MG63 (cell line): ENCODE data around the gene HES7. TPM values are rescaled to one million over a fixed set of nuclear protein-coding genes. Genes with fewer than 3 reads are reported as not detected.

ENCODE experiments used
- DNase-seq: peaks from one replicate; pipeline ENCODE4 v3.0.0-alpha.2; 2020
- H3K27me3 ChIP-seq: fragments of 250-450 bp; sonication (Bioruptor Pico); 2 replicates; pipeline ENCODE4 v1.5.1; 2020; ENCODE audit warnings: mild to moderate bottlenecking, moderate library complexity
- H3K36me3 ChIP-seq: fragments of 250-450 bp; sonication (Bioruptor Pico); 2 replicates; pipeline ENCODE4 v1.5.1; 2020; ENCODE audit warnings: mild to moderate bottlenecking, moderate library complexity
- H3K4me3 ChIP-seq: fragments of 250-450 bp; sonication (Bioruptor Pico); 2 replicates; pipeline ENCODE4 v1.5.1; 2020; ENCODE audit warnings: mild to moderate bottlenecking, moderate library complexity
- H3K9me3 ChIP-seq: fragments of 250-450 bp; sonication (Bioruptor Pico); 2 replicates; pipeline ENCODE4 v1.5.1; 2020; ENCODE audit warnings: mild to moderate bottlenecking, moderate library complexity
- total RNA-seq: library from RNA; depleted of rRNA; stranded (reverse); fragments of >200 nt; shearing (Covaris generic); gene quantifications from 2 replicates; pipeline ENCODE4 v1.2.3, GENCODE V29; 2014; ENCODE audit warnings: low replicate concordance; rRNA removed

The HES7 gene
- total RNA-seq, 1 experiment from 2014 or later = not detected

GRCh38 chr17:8076502-8077266 lies 47.2 kb downstream of the HES7 start:
- Histone ChIP-seq H3K9me3 (no peaks in the 10 kb centered on the region), H3K27me3 (peaks cover 30% of the 10 kb centered on the region), H3K4me3 (no peak overlapping the region), H3K36me3 (no peaks in the 10 kb centered on the region)
- DNase-seq = no peak

DNA sequence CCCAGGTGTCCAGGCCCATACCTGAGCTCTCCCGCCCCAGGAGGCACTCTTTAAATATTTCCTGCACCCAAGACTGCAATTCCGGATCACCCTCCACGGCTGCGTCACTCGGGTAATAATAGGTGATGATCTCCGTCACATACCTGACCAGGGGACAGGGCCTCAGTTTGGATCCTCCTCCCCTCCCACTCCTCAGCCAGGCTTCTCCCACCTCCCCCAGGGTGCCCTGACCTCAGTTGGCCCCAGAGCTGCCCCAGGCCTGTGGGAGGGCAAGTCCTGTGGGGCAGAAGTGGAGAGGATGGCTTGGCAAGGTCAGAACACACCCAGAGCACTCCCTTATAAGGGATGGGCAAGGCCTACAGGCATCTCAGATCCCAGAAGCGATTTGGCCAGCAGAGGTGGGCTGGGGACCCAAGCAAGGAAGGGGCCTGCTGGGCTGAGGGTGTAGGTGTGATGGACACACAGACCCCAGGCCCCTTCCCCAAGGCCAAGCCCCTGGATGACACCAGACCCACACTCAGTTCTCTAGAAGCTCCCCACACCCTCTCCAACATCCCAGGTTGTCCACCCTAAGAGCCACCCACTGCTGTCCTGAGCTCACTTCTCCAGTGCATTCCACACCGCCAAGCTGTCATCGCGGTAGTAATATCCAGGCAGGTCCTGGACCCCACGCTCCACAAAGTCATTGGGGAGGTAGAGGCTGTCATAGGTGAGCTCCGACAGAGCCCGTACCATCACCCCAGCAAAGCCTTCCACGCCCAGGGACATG lies 48.1 kb downstream of the HES7 start:
- no peak overlapping the region for H3K4me3 ChIP-seq
- no peak for DNase-seq
- no peaks in the 10 kb centered on the region for H3K9me3 ChIP-seq
- no peaks in the 10 kb centered on the region for H3K36me3 ChIP-seq
- H3K27me3 ChIP-seq = peaks cover 30% of the 10 kb centered on the region

- H3K9me3 ChIP-seq = no peaks in the 10 kb centered on the region
- DNase-seq = no peak
- H3K36me3 ChIP-seq = no peaks in the 10 kb centered on the region
- peaks cover 30% of the 10 kb centered on the region for H3K27me3 ChIP-seq
- no peak overlapping the region for H3K4me3 ChIP-seq
Observed at GRCh38 chr17:8075081-8075480, 48.8 kb downstream of the HES7 start.

DNA sequence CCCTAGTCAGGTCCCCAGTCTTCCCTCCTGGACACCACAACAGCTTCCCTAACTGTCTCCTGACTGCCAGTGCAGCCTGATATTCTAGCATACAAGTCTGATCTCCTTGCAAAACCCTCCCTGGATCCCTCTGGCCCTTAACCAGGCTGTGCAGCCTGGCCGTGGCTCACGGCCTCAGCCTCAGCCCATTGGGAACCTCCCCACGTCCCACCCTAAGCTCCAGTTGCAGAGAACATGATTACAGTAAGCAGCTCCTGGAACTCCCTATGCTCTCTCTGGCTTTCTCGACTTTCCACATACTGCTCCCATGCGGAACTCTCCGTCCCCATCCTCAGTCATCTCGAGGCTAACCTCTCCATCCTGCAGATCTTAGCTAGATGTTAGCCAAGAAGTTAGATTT lies 49.4 kb downstream of the HES7 start:
- Histone ChIP-seq H3K27me3 (peaks cover 30% of the 10 kb centered on the region), H3K36me3 (no peaks in the 10 kb centered on the region), H3K4me3 (no peak overlapping the region), H3K9me3 (no peaks in the 10 kb centered on the region)
- DNase-seq = no peak

DNA sequence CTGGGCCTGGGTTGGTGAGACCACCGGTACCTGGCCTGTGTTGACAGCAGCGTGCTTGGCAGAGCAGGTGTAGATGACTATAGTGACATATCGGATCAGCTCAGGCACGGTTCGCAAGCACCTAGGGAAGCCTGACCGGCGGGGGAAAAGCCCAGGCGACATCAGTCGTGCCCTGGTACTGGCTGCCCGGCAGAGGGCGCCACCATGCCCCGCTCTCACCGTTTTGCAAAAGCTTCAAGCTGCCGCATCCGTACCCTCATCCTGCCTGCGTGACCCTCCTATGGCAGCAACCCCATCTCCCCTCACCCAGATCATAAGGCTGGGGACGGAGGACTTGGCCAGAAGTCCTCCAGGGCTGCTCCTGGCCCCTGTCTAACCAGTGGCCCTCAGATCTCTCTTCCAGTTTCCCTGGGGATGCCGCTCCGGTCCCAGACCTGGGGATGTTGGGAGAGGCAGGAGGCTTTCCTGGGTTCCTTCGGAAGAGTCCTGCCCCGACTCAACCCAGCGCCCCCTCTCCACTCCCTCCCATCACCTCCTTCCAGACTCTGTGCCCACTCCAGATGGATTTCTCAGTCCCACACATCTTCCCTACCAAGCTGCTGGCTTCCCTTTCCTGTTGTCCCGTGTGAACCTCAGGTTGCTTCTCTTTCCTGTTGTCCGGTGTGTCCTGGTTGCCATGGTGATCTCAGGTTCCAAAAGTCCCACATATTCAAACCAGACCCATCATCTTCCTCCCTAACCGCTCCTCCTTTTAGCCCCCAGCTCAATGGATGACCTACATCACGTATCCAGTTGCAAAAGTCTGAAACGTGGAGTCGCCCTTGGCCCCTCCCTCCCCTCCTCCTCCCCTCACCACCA lies 50.0 kb downstream of the HES7 start:
- H3K36me3 ChIP-seq = no peaks in the 10 kb centered on the region
- H3K4me3 ChIP-seq = no peak overlapping the region
- DNase-seq = peak; percentile 65
- H3K27me3 ChIP-seq = peaks cover 30% of the 10 kb centered on the region
- H3K9me3 ChIP-seq = no peaks in the 10 kb centered on the region

- Histone ChIP-seq H3K4me3 (no peak overlapping the region), H3K9me3 (no peaks in the 10 kb centered on the region), H3K27me3 (peaks cover 30% of the 10 kb centered on the region), H3K36me3 (no peaks in the 10 kb centered on the region)
- DNase-seq = no peak
Observed at GRCh38 chr17:8072729-8073461, 51.0 kb downstream of the HES7 start.

DNA sequence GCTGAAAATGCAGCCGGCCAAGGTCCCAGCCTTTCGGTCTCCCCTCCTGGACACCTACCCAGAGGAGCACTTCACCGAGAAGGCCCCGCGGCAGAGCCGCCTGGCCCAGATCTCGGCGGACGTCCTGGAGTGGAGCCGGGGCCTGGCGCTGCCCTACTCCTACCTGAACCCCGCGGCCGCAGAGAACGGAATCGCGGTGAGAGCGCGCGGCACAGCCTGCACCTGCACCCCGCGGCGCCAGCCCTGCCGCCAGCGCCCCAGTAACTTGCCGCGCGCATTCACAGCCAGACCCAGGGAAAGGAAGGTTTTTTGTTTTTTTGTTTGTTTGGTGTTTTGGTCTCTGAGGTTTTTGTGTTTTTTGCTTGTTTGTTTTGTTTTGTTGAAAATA lies 51.6 kb downstream of the HES7 start:
- no peak for DNase-seq
- H3K27me3 ChIP-seq = peaks cover 30% of the 10 kb centered on the region

DNA sequence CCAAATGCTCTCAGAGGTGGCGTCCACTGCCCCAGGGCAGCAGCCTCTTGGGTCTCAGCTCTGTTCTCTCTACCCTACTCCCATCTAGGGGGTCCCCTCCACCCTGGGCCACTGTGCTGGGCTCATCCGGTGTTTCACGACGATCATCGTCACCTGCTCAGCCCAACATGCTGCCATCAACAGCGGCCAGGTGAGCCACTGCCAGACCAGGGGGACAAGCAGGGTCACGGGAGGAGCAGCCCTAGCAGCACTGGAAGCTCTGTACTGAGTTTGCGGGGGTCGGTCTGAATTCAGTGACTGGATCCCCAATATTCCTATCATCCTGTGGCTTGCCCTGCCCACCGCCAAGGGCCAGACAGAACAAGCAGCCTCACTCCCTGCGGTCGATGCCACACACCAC lies 52.4 kb downstream of the HES7 start:
- Histone ChIP-seq H3K9me3 (no peaks in the 10 kb centered on the region), H3K27me3 (peaks cover 30% of the 10 kb centered on the region), H3K36me3 (no peaks in the 10 kb centered on the region), H3K4me3 (no peak overlapping the region)
- DNase-seq = no peak

More for the DNA sequence above, 51.6 kb downstream of the HES7 start:
- no peaks in the 10 kb centered on the region for H3K9me3 ChIP-seq
- H3K36me3 ChIP-seq = no peaks in the 10 kb centered on the region
- H3K4me3 ChIP-seq = no peak overlapping the region

Other genes starting within 250 kb of the HES7 start
- gene CHD3, start 235.3 kb downstream of the HES7 start, total RNA-seq = 49.6 and 51.1 TPM in 2 replicates
- 0.15 and 1.6 TPM in 2 replicates for gene RNF227, start 207.8 kb downstream of the HES7 start, total RNA-seq
- gene KCNAB3, start 194.2 kb downstream of the HES7 start, total RNA-seq = not detected in 2 replicates
- gene TRAPPC1, start 192.2 kb downstream of the HES7 start, total RNA-seq = 3.8 and 4.5 TPM in 2 replicates
- gene CNTROB, start 191.9 kb downstream of the HES7 start, total RNA-seq = 29.5 and 39.9 TPM in 2 replicates
- gene GUCY2D, start 121.5 kb downstream of the HES7 start, total RNA-seq = 0.23 TPM in 1 of 2 replicates, not detected in the other
- not detected in 2 replicates for gene ALOX15B, start 85.0 kb downstream of the HES7 start, total RNA-seq
- not detected in 2 replicates for gene ALOX12B, start 36.4 kb downstream of the HES7 start, total RNA-seq
- not detected in 2 replicates for gene ALOXE3, start 5.6 kb downstream of the HES7 start, total RNA-seq
- 1.3 and 7.9 TPM in 2 replicates for gene PER1, start 28.3 kb upstream of the HES7 start, total RNA-seq
- gene VAMP2, start 38.8 kb upstream of the HES7 start, total RNA-seq = 0.59 and 3.2 TPM in 2 replicates
- gene TMEM107, start 52.3 kb upstream of the HES7 start, total RNA-seq = 17.6 and 25.6 TPM in 2 replicates
- 8.6 and 17.3 TPM in 2 replicates for gene BORCS6, start 66.1 kb upstream of the HES7 start, total RNA-seq
- gene AURKB, start 86.5 kb upstream of the HES7 start, total RNA-seq = 89.2 and 119 TPM in 2 replicates
- 4.2 and 25.8 TPM in 2 replicates for gene CTC1, start 124.0 kb upstream of the HES7 start, total RNA-seq
- 72.8 and 82.7 TPM in 2 replicates for gene PFAS, start 125.2 kb upstream of the HES7 start, total RNA-seq
- gene RANGRF, start 164.6 kb upstream of the HES7 start, total RNA-seq = 22.1 and 22.3 TPM in 2 replicates
- 1.0 TPM in 1 of 2 replicates, not detected in the other for gene SLC25A35, start 171.3 kb upstream of the HES7 start, total RNA-seq
- gene ARHGEF15, start 186.1 kb upstream of the HES7 start, total RNA-seq = not detected in 2 replicates
- not detected in 2 replicates for gene ODF4, start 215.7 kb upstream of the HES7 start, total RNA-seq